GM18951 (cell line): ENCODE results near the gene CACNA1A.
"Not testable (repeated sequence)": the region's sequence is repeated elsewhere in the genome, so short reads cannot be mapped to it uniquely, and the experiment has no call there.

Experiments
- POLR2A ChIP-seq: IDR thresholded peaks from 4 replicates; pipeline ENCODE4 v1.6.1; 2011; ENCODE audit warnings: mild to moderate bottlenecking; ENCODE audit not compliant: insufficient read length, insufficient read depth; ENCODE audit errors: extremely low read depth
- in situ Hi-C: fragments of 300-500 bp; cut with MboI; formaldehyde crosslinking; loops from one replicate; pipeline ENCODE4 v1.12.0; 2022; ENCODE audit warnings: low sequenced_read_pairs, mixed read lengths, inconsistent platforms; ENCODE audit not compliant: unreplicated experiment

CACNA1A gene

DNA sequence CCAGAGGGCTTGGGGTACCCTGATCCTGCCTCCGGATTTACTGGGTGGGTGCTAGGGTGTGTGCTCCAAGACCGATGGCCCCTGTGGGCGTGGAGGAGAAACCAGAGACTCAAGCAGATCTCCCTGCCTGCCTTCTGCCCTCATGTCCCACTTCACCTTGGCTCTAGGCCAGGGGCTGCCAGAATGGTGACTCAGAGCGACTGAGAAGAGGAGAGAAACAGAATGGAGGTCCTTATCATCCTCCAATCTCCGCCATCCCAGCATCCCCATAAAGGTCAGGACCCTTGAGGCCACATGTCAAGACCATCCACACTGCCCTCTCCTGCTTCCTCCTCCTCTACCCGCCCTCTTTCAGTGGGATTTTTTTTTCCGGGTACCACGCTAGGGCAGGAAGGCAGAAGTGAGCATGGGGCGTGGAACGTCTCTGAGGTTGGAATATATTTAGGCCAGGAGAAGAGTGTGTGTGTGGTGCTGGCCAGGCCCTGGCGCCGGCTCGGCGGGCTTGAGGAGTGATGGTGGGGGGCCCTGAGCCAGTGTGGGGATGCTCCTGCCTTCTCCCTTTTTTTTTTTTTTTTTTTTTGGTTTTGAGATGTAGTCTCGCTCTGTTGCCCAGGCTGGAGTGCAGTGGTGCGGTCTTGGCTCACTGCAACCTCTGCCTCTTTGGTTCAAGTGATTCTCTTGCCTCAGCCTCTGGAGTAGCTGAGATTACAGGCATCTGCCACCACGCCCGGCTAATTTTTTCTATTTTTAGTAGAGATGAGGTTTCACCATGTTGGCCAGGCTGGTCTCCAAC is 333.7 kb downstream of the CACNA1A start:
- in situ Hi-C loops = no loop called here
- TF ChIP-seq POLR2A = no peak

DNA sequence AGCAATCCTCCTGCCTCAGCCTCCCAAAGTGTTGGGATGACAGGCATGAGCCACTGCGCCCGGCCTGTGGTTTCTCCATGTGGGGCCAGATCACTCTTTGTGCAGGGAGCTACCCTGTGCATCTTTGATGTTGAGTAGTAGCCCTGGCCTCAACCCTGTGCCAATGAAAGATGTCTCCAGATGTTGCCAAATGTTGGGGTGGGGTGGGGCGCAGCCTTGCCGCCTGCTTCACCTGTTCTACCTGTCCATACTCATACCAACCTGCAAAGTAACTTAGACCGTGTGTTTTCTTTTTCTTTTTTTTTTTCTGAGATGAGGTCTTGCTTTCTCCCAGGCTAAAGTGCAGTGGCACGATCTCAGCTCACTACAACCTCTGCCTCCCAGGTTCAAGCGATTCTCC is 335.1 kb downstream of the CACNA1A start:
- in situ Hi-C loops = no loop called here
- no peak for TF ChIP-seq POLR2A

DNA sequence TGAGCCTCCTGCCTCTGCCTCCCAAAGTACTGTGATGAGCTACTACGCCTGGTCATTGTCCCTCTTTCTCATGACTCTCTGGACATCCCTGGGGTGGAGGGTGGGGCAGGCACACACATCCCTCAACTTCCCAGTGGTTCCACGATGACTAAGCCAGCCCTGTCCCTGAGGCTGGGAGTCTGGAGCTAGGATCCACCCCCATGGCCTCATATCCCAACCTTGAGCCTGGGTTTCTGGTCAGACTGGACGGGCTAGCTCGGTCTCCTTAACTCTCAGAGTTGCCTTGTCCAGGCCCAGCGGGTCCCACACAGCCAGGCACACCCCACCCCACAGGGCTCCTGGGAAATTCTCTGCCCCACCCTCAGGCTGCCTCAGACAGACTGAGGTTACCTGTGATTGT is 336.5 kb downstream of the CACNA1A start:
- in situ Hi-C loops = no loop called here

DNA sequence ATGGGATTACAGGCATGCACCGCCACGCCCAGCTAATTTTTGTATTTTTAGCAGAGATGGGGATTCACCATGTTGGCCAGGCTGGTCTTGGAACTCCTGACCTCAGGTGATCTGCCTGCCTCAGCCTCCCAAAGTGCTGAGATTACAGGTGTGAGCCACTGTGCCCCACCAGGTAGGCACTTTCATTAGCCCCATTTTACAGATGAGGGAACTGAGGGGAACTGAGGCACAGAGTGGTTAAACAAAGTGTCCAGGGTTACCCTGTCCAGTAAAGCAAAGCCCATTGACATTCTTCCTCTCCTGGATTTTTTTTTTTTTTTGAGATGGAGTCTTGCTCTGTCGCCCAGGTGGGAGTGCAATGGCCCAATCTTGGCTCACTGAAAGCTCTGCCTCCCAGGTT is 340.1 kb downstream of the CACNA1A start:
- in situ Hi-C loops = not testable (repeated sequence)

More for the DNA sequence above, 336.5 kb downstream of the CACNA1A start:
- no peak for TF ChIP-seq POLR2A

DNA sequence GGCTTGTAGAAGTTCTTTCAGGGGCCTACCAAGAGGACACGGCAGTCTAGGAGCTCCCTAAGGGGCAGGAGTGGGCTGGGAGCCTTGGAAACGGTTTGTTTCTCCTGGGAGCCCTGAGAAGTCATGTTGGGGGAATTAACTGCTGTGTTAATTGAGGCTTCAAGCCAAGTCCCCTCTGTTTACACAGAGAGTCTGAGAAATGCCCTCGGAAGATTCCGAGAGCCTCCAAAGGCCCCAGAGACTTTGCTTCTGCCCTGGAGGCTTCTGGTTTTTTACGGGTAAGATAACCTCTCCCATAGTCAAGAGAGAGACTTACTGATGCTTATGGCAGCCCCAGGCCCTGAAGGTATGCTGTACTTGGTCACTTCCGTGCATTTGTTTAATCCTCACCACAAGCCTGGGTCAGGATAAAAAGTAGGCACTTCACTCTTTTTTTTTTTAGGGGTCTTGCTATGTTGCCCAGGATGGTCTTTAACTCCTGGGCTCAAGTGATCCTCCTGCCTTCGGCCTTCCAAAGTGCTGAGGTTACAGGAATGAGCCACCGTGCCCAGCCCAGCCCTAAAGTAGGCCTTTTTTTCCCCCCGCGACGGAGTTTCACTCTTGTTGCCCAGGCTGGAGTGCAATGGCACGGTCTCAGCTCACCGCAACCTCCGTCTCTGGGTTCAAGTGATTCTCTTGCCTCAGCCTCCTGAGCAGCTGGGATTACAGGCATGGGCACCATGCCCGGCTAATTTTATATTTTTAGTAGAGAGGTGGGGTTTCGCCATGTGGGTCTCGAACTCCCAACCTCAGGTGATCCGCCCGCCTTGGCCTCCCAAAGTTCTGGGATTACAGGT is 340.9 kb downstream of the CACNA1A start:
- in situ Hi-C loops = no loop called here
- no peak for TF ChIP-seq POLR2A

DNA sequence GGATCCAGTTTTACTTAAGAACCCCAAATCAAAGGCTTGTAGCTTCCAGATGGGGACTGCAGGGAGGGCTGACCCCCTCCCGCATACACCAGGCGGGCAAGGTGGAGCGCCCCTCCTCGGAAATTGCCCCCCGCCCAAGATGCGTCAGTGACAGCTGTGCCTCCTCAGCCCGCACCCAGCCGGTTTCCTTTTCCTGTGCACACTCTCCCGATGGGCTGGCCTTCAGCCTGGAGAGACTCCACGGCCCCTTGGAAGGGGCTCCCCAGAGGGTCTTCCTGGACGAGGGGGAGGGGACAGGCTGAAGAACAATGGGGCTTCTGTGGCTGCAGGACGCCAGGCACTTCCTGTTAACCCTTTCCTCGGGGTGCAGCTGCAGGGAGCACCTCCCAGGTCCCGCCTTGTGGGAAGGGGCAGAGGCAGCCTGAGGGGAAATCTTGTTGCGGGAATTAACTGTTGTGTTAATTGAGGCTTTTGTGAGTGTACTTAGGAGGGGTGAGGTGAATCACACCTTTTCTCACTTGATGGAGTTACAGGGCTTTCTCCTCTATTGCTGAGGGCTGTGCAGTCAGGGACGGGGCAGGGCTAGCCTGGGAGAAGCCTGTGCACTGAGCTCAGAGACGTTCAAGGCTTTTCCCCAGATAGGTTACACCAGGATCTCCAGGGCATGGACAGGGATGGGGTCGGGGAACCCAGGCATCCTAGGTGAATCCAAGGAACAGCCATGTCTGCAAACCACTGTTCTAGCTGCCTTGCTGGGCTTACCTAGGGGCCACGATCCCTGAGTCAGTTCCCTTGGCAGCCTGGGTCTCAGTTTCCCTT is 341.7 kb downstream of the CACNA1A start:
- TF ChIP-seq POLR2A = no peak
- in situ Hi-C loops = no loop called here

DNA sequence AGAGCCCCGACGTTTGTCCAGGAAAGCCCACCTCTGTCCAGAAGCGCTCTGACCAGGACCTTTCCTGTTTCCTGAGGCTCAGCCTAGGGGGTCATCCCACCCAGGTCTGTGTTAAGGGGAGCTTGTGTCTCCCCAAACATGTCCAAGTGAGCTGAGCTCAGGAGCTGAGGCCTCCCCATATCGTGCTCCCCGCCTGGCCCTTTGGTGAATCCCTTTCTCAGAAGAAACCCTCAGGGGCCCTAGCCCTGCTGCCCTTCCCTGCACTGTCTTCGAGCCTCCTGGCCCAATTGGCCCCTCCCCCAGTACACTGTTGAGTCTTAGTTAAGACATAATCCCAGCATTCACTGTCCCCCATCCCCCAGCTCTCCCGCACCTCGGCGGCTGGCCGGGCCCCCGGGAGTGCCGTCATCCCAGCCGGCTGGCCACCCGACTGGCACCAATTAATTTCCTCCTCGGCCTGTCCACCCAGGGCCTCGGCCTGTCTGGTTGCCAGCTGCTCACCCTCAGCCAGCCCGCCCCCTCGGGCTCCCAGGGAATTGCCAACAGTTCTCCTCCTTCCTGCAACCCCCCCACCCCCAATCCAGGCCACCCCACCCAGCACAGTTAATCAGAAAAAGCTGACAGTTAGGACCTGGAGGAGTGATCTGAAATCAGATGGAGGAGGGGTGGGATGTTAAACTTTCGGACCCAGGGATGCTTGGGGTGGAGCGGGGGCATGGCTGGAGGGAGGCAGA is 342.5 kb downstream of the CACNA1A start:
- in situ Hi-C loops = no loop called here
- no peak for TF ChIP-seq POLR2A

DNA sequence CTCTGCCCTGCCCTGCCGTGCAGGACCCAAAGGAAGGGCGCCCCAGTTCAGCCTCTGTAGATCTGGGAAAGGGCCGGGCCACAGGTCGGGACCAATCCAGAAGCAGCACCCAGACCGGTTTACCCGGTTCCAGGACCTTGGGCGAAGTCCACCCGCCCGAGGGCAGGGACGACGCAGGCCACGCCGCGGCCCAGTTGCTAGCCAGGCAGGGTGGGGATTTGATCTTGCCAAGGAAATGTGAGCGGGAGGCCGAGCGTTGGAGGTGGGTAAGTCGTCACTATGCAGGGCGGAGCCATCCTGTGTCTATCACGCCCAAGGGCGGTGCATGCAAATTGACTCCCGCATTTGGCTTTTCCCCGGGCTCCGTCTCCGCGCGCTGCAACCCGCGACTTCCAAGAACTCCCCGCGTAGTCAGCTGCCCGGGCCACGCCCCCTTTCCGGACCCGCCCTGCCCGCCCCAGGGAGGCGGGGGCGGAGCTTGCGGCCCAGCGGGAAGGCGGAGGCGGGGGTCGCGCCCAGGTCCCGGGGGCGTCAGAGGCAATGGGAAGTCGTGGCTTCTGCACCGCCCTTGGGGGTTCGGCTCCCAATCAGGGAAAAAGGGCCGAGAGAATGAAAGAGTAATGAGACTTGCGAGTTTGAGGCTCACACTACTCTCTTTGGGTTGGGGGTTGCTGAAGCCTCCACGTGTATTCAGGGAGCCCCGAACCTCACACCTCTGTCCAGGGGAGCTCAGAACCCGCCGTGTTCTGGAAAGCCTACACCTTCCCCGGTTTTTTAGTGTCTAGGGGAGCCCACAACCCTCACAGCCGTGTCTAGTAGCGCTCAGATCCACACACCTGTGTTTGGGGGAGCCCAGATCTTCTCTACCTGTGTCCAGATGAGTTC is 343.3 kb downstream of the CACNA1A start:
- in situ Hi-C loops = no loop called here

DNA sequence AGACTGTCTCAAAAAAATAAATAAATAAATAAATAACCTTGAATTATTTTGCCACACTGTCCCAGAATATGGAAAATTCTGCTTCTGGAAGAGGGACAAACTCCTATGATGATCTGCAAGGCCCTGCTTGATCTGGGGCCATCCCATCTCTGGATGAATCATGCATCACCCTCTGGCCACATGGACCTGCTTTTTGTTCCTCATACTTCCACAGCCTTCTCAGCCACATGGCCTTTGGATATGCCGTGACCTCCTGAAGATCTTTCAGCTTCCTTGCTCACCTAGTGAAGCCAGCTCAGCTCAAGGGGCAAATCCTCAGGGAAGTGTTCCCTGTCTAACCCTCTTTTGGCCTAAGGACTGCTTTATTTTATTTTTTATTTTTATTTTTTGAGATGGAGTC is 345.7 kb downstream of the CACNA1A start:
- TF ChIP-seq POLR2A = no peak

More for the DNA sequence above, 343.3 kb downstream of the CACNA1A start:
- TF ChIP-seq POLR2A = peak; percentile 83

DNA sequence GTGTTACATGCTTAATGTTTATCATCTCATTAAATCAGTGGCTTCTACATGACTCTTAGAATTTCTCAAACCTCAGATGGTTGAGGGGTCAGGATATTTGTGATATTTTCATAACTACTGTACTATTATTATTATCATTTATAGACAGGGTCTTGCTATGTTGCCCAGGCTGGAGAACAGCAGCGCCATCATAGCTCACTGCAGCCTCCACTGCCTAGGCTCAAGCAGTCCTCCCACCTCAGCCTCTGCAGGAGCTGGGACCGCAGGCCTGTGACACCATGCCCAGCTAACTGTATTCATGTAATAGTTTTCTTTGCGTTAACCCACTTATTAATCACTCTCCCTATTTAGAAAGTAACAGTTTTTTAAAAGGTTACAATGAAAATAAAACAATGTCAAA is 346.6 kb downstream of the CACNA1A start:
- in situ Hi-C loops = no loop called here
- TF ChIP-seq POLR2A = no peak

More for the DNA sequence above, 345.7 kb downstream of the CACNA1A start:
- in situ Hi-C loops = no loop called here
